Central memory CD8-positive, alpha-beta T cell (primary cell): ENCODE data around the gene NFKB1.

Experiments used
- ATAC-seq: fragments of 150-1000 bp; cut with Tn5 transposase; replicated peaks from 2 replicates; pipeline ENCODE4 v1.10.0; 2022; ENCODE audit warnings: mild to moderate bottlenecking, moderate FRiP score, moderate number of reproducible peaks; ENCODE audit not compliant: poor library complexity, severe bottlenecking; ENCODE audit errors: extremely low read depth
- DNase-seq, 2 donors: peaks; one replicate each; pipeline ENCODE4 v3.0.0; 2021; ENCODE audit warnings: low spot score in 2 of 2
- H3K27ac Mint-ChIP-seq: one replicate; pipeline ENCODE4 v1.8.0; 2022; ENCODE audit warnings: low read depth, mild to moderate bottlenecking, moderate library complexity, mixed read lengths
- H3K27me3 Mint-ChIP-seq: one replicate; pipeline ENCODE4 v1.8.0; 2022; ENCODE audit warnings: mixed read lengths
- H3K36me3 Mint-ChIP-seq: one replicate; pipeline ENCODE4 v1.8.0; 2022; ENCODE audit warnings: mild to moderate bottlenecking, moderate library complexity, mixed read lengths; ENCODE audit not compliant: insufficient read depth
- H3K4me1 Mint-ChIP-seq: one replicate; pipeline ENCODE4 v1.8.0; 2022; ENCODE audit warnings: mixed read lengths
- H3K4me3 Mint-ChIP-seq: one replicate; pipeline ENCODE4 v1.8.0; 2022; ENCODE audit warnings: mild to moderate bottlenecking, moderate library complexity, mixed read lengths
- H3K9me3 Mint-ChIP-seq: one replicate; pipeline ENCODE4 v1.8.0; 2022; ENCODE audit warnings: mixed read lengths

Gene NFKB1

DNA sequence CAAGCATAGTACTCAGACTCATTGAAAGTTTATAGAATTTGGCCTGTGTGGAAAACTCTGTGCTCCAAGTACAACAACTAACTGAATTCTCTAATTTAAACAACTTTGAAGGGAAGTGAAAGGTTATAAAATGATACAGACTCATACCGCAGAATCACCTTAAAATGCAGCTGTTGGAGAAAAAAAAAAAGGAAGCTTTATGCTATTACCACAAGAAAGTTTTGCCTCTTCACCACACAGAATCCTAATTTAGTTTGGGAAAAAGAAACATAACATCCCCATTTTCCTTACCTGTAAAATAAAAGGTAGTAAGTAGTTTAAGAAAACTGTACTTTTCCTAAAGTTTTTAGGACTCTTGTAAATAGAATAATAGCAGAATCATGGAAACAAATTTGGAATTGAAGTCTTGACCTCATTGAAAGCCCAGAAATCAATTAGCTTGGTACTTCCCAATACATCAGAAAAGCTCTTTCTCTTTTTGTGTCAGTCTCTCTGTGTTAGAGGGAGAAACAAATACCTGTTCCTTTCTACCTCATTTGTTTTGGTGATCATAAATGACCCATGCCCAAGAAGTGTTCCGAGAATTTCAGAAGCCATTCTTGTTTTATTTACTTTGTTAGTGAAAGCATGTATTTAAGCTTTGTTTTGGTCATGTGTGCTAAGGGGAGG is 78.8 kb downstream of the NFKB1 start:
- H3K4me3 Mint-ChIP-seq: no peak overlapping the region
- no peaks in the 10 kb centered on the region for H3K9me3 Mint-ChIP-seq
- H3K4me1 Mint-ChIP-seq: peaks cover 17% of the 10 kb centered on the region
- peaks cover 38% of the 10 kb centered on the region for H3K36me3 Mint-ChIP-seq
- H3K27ac Mint-ChIP-seq: no peak overlapping the region
- ATAC-seq (no peak), DNase-seq (no peak)
- no peaks in the 10 kb centered on the region for H3K27me3 Mint-ChIP-seq

DNA sequence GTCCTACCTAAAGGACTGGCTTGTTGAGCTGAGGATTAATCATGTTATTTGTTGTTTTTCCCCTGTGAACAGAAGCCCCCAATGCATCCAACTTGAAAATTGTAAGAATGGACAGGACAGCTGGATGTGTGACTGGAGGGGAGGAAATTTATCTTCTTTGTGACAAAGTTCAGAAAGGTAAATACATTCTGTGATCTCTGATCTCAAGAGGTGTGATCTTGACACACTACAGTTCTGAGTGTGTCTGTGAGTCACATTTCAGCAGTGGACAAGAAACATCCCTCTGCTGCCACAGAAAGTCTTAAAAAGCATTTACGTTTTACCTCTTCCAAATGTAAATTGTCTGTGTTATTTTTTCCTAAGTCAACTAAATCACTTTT is 79.3 kb downstream of the NFKB1 start:
- DNase-seq: no peak
- Mint-ChIP-seq H3K36me3 (peaks cover 35% of the 10 kb centered on the region), H3K4me3 (no peak overlapping the region), H3K27me3 (no peaks in the 10 kb centered on the region), H3K9me3 (no peaks in the 10 kb centered on the region), H3K27ac (no peak overlapping the region), H3K4me1 (peaks cover 14% of the 10 kb centered on the region)
- no peak for ATAC-seq

- H3K9me3 Mint-ChIP-seq: no peaks in the 10 kb centered on the region
- no peaks in the 10 kb centered on the region for H3K27me3 Mint-ChIP-seq
- ATAC-seq (no peak), DNase-seq (no peak)
- peak overlapping the region; percentile 54 for H3K27ac Mint-ChIP-seq
- peaks cover 36% of the 10 kb centered on the region for H3K36me3 Mint-ChIP-seq
- peaks cover 30% of the 10 kb centered on the region for H3K4me1 Mint-ChIP-seq
- no peak overlapping the region for H3K4me3 Mint-ChIP-seq
These were observed 82.9 kb downstream of the NFKB1 start for GRCh38 chr4:102584091-102584490.

GRCh38 chr4:102585329-102585728 is 84.2 kb downstream of the NFKB1 start:
- no peak for DNase-seq
- Mint-ChIP-seq H3K4me1 (peaks cover 40% of the 10 kb centered on the region), H3K36me3 (peaks cover 30% of the 10 kb centered on the region), H3K27me3 (no peaks in the 10 kb centered on the region), H3K27ac (peak overlapping the region; percentile 44), H3K4me3 (no peak overlapping the region), H3K9me3 (no peaks in the 10 kb centered on the region)
- no peak for ATAC-seq

DNA sequence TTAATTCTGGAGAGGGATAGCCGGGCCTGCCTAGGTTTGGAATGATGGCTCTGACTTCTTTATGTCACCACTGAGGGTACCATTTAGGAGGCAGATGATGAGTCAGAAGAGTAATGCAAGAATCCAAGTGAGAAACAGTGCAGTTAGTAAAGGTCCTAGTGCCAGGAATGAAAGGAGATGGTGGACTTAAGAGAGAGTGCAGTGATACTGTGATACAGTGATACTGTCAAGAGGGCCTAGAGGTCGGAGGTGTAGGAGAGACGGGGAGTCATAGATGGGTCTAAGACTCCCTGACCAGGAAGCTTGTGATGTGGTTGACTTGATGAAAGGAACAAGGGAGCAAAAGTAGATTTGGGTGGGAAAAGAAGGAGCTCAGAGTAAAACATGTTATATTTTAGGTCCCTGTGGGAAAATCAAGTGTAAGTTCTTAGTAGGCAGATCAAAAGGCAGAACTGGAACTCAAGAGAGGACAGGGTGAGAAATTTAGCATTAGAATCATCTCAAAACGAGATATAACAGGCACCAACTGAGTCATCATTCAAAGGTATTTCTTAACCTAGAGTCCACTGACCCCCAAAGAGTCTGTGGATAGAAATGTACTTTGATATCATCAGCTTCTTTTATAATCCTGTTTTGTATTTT is 85.0 kb downstream of the NFKB1 start:
- Mint-ChIP-seq H3K4me3 (peak overlapping the region; percentile 0), H3K36me3 (peaks cover 35% of the 10 kb centered on the region), H3K4me1 (peaks cover 44% of the 10 kb centered on the region), H3K27me3 (no peaks in the 10 kb centered on the region), H3K27ac (peak overlapping the region; percentile 44), H3K9me3 (no peaks in the 10 kb centered on the region)
- no peak for DNase-seq
- ATAC-seq: no peak

DNA sequence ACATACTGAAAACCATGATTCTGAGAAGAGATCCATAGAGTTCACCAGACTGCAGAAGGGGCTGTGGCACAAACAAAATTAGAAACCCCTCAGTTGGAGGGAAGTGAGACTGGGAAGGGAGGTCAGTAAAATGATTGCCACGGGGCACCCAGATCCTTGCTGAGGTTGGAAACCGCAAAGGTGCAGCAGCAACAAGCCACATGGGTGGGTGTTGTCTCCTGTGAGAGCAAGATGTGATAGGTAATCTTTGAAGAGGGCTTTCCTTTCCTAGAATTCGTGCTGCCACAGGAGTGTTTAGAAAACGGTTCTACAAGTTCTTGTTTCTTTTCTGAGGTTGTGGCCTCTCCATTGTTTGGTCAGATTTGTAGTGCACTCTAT is 85.5 kb downstream of the NFKB1 start:
- H3K27ac Mint-ChIP-seq: peak overlapping the region; percentile 44
- peaks cover 34% of the 10 kb centered on the region for H3K36me3 Mint-ChIP-seq
- peak overlapping the region; percentile 0 for H3K4me3 Mint-ChIP-seq
- H3K9me3 Mint-ChIP-seq: no peaks in the 10 kb centered on the region
- DNase-seq (no peak), ATAC-seq (no peak)
- H3K4me1 Mint-ChIP-seq: peaks cover 45% of the 10 kb centered on the region
- H3K27me3 Mint-ChIP-seq: no peaks in the 10 kb centered on the region

- ATAC-seq (peak; percentile 20), DNase-seq (no peak)
- H3K27me3 Mint-ChIP-seq: no peaks in the 10 kb centered on the region
- H3K4me3 Mint-ChIP-seq: no peak overlapping the region
- H3K27ac Mint-ChIP-seq: peak overlapping the region; percentile 83
- H3K36me3 Mint-ChIP-seq: peaks cover 33% of the 10 kb centered on the region
- H3K9me3 Mint-ChIP-seq: no peaks in the 10 kb centered on the region
- H3K4me1 Mint-ChIP-seq: peaks cover 68% of the 10 kb centered on the region
These were observed 88.6 kb downstream of the NFKB1 start for GRCh38 chr4:102589743-102590142.

DNA sequence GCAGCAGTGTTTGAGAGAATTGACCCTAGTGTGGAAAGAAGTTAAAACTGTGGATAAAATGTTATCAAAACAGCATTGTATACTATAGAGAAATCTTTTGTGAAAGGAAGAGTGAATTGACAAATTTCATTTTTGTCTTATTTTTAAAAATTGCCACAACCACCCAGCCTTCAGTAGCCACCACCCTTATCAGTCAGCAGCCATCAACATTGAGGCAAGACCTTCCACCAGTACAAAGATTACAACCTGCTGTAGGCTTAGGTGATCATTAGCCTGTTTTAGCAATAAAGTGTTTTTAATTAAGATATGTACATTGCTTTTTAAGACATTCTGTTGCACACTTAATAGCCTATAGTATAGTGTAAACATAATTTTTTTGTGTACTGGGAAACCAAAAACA is 91.1 kb downstream of the NFKB1 start:
- no peaks in the 10 kb centered on the region for H3K9me3 Mint-ChIP-seq
- no peak for DNase-seq
- peak overlapping the region; percentile 75 for H3K27ac Mint-ChIP-seq
- peaks cover 50% of the 10 kb centered on the region for H3K4me1 Mint-ChIP-seq
- no peaks in the 10 kb centered on the region for H3K27me3 Mint-ChIP-seq
- no peak overlapping the region for H3K4me3 Mint-ChIP-seq
- H3K36me3 Mint-ChIP-seq: peaks cover 44% of the 10 kb centered on the region
- ATAC-seq: no peak

- Mint-ChIP-seq H3K9me3 (no peaks in the 10 kb centered on the region), H3K27me3 (no peaks in the 10 kb centered on the region), H3K4me1 (peaks cover 51% of the 10 kb centered on the region), H3K36me3 (peaks cover 48% of the 10 kb centered on the region), H3K4me3 (no peak overlapping the region), H3K27ac (peak overlapping the region; percentile 75)
- DNase-seq: no peak
- no peak for ATAC-seq
These were observed 92.0 kb downstream of the NFKB1 start for GRCh38 chr4:102593147-102593546.

DNA sequence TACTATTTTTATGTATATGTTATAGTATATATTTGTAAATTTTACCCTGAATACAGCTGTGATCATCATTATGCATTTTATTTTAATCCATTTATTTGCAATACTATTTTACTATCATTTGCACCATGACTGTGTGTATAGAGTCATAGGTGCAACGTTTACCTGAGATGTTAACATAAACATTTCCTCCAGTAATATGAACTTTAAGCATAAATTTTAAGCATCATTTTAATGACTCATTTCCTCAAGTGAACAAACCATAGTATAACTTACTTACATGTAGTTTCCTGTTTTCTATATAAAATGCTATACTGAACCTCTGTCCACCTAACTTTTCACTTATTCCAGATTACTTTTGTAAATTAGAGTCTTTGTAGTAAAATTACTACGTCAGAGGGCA is 92.8 kb downstream of the NFKB1 start:
- ATAC-seq: no peak
- peaks cover 57% of the 10 kb centered on the region for H3K4me1 Mint-ChIP-seq
- H3K27ac Mint-ChIP-seq: peak overlapping the region; percentile 57

DNA sequence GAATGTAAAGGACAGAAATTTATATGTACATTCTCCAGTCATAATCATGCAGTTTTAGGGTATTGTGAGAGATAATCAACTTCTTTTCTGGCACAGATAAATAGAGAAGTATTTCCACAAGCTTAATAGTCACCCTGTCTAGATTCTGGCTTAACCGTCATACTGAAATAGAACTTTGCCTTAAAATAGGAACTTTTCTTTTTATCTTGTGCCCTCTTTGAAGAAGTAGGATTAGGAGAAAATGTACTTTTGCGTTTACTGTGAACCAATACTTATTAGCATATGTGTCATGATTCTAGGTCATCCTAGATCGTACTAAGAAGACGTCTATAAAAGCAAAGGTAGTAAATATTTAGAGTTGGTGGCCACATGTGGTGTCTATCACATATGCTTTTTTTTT is 95.4 kb downstream of the NFKB1 start:
- Mint-ChIP-seq H3K27me3 (no peaks in the 10 kb centered on the region), H3K9me3 (no peaks in the 10 kb centered on the region), H3K36me3 (peaks cover 51% of the 10 kb centered on the region), H3K4me3 (no peak overlapping the region), H3K27ac (no peak overlapping the region), H3K4me1 (peaks cover 46% of the 10 kb centered on the region)
- ATAC-seq (no peak), DNase-seq (no peak)

More for the DNA sequence above, 92.8 kb downstream of the NFKB1 start:
- Mint-ChIP-seq H3K9me3 (no peaks in the 10 kb centered on the region), H3K36me3 (peaks cover 51% of the 10 kb centered on the region), H3K4me3 (no peak overlapping the region), H3K27me3 (no peaks in the 10 kb centered on the region)
- DNase-seq: no peak

GRCh38 chr4:102598086-102598761 is 97.1 kb downstream of the NFKB1 start:
- Mint-ChIP-seq H3K36me3 (peaks cover 60% of the 10 kb centered on the region), H3K4me1 (peaks cover 29% of the 10 kb centered on the region)
- peak; percentile 94 for ATAC-seq

More at GRCh38 chr4:102598086-102598761, 97.1 kb downstream of the NFKB1 start:
- DNase-seq: no peak
- Mint-ChIP-seq H3K9me3 (no peaks in the 10 kb centered on the region), H3K27me3 (no peaks in the 10 kb centered on the region), H3K4me3 (peak overlapping the region; percentile 12), H3K27ac (peak overlapping the region; percentile 45)
